ENCODE results near the gene LONRF3.
"Not testable (repeated sequence)": the region's sequence is repeated elsewhere in the genome, so short reads cannot be mapped to it uniquely, and the experiment has no call there.

Gene LONRF3

DNA sequence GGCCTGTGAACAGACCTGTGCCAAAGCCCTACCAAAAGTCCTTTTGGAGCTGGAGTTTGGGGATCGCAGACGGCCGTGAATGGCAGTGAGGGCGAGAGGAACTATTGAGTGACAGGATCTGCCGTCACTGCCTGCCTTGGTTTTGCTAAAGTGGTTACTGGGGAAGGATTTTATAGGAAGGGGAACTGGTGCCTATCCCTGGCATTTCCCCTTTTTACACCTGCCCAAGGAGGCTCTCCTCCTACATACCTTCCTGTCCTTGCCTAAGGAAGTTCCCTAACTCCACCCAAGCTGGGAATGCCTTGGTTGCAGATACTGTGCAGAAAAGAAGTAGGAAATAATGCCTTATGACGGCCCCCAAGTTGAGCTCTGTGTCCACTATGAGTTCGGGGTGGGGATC lies 14.5 kb downstream of the LONRF3 start:
- no peak for DNase-seq (ENCODE audit: low spot score)

- DNase-seq (ENCODE audit: low spot score), result no peak
These were observed 15.5 kb downstream of the LONRF3 start for GRCh38 chrX:118989886-118990285.

GRCh38 chrX:118990512-118991227 lies 16.3 kb downstream of the LONRF3 start:
- DNase-seq (ENCODE audit: low spot score), result no peak

- not testable (repeated sequence) for DNase-seq (ENCODE audit: low spot score)
These were observed 18.2 kb downstream of the LONRF3 start for GRCh38 chrX:118992441-118993121.

GRCh38 chrX:119003462-119003861 lies 29.0 kb downstream of the LONRF3 start:
- no peak for DNase-seq (ENCODE audit: low spot score)

GRCh38 chrX:119004920-119005524 lies 30.6 kb downstream of the LONRF3 start:
- DNase-seq (ENCODE audit: low spot score), result peak; percentile 19

DNA sequence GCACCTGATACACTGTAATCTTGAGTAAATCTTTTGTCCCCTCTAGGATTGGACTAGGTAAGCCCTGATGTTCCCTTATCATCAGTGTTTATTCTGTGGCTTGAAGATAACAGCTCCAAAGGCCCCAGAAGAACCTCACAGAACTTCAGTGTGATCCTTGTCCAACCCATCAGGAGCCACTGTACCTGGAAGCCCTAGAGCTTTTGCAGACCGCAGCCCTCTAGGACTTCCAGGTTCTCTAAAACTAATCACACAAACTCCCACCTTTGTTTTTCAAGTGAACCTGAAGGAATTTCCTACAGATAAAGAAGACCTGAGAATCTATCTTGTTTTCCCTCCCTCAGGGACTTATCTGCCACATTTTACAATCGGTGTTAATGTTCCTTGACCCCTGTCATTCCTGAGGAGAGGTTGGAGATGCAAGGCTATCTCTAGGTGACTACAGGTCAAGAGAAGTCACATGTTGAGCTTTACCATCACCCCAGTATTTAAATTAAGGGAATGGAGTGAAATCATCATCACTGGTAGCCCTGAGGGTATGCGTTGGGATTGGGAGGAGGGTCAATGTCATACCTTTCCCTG lies 32.9 kb downstream of the LONRF3 start:
- no peak for DNase-seq (ENCODE audit: low spot score)

GRCh38 chrX:119008110-119008744 lies 33.8 kb downstream of the LONRF3 start:
- no peak for DNase-seq (ENCODE audit: low spot score)

DNA sequence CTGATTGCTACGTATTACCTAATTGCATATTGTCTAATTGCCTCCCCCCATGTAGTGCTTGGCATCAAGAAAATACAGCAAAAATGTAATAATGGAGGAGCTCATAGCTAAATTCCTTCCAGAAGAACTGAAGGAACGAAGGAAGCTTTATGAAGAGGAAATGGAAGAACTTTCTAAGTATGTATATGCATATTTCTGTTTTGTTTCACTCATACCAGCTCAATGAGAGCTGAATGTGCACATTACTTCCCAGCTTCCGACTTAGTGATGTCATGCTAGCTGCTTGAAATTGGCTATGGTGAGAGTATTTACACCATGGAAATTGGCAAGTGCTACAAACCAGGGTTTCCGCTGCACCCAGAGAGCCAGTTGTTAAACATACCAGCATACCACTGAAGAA lies 34.7 kb downstream of the LONRF3 start:
- no peak for DNase-seq (ENCODE audit: low spot score)

DNA sequence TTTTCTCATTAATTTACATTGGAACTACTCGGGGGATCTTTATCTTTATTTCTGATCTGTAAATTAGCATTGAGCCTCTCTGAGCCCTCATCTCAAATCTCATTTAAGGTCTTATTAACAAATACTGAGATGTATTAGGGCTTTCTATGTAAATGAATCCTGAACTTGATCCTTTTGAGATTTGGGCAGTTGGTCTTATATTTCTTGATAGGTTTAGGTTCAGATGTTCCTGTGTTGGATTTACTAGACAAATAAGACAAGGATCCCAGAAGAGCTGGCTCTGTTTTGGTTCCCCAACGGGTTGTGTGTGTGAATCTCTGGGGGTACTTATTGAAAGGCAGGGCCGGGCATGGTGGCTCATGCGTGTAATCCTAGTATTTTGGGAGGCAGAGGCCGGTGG lies 36.1 kb downstream of the LONRF3 start:
- DNase-seq (ENCODE audit: low spot score), result no peak

DNA sequence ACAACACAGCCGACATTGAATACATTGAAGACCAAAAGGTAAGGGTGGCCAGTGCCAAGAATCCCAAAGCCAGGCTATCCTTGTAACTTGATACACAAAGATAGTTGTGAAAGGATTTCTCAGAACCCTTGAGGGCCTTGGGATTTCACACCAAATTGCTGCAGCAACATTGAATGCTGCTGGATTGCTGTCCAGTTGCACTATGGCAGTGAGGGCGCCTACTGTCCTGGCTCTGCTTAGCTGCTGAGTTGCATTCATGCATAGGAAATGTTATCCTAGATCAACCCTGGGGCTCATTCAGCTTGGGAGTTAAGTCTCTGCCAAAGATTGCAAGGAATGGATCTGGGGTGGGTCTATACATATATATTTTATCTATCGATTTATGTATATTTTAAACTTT lies 38.7 kb downstream of the LONRF3 start:
- no peak for DNase-seq (ENCODE audit: low spot score)

GRCh38 chrX:119015407-119016237 lies 41.2 kb downstream of the LONRF3 start:
- no peak for DNase-seq (ENCODE audit: low spot score)

DNA sequence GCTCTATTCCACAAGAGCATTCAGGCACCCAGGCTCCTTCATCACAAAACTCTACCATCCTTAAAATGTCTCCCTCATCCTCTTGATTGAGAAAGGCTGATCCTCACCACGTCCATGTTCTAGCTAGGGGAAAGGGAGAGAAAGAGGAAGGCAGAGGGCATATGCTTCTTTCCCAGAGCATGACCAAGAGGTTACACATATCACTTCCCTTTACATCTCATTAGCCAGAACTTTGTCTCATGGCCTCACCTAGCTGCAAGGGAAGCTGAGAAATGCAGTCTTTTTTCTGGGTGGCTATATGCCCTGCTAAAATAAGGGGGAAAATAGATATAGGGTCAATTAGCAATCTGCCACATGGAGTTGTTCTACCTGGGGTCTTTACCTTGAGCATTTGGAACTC lies 42.7 kb downstream of the LONRF3 start:
- DNase-seq (ENCODE audit: low spot score), result no peak

- DNase-seq (ENCODE audit: low spot score), result no peak
These were observed 51.5 kb downstream of the LONRF3 start for GRCh38 chrX:119025900-119026299.

DNA sequence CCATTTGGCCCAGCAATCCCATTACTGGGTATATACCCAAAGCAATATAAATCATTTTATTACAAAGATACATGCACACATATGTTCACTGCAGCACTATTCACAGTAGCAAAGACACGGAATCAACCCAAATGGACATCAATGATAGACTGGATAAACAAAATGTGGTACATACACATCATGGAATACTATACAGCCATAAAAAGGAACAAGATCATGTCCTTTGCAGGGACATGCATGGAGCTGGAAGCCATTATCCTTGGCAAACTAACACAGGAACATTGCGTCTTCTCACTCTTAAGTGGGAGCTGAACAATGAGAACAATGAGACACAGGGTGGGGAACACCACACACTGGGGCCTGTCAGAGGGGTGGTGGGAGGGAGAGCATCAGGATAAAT lies 51.9 kb downstream of the LONRF3 start:
- not testable (repeated sequence) for DNase-seq (ENCODE audit: low spot score)

- DNase-seq (ENCODE audit: low spot score), result not testable (repeated sequence)
These were observed 53.7 kb downstream of the LONRF3 start for GRCh38 chrX:119027960-119028732.

DNA sequence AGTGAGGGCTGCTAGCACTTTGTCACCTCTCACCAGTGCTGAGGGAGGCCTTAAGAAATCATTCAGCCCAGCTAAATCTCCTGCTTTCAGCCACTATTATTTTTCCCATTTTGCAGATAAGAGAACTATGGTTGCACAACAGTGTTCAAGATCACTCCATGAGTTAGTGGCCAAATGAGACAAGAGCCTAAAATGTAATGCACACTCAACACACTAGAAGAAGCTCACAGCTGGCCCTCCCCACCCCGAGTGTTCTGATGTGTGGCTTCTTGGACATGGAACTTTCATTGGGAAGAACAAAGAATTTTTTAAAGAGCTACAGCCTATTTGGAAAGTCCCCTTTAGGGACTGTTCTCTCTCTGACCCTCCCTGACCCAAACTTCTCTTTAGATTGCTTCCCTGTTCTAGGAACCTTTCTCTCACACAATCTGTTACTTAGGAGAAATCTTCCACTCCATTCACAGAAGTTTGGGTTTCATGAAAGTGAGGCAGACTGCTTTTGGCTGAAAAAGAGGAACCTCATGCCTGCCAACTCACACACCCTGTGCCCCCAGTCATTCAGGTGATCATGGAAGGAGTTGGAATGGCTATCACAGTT lies 54.4 kb downstream of the LONRF3 start:
- DNase-seq (ENCODE audit: low spot score), result no peak

- not testable (repeated sequence) for DNase-seq (ENCODE audit: low spot score)
These were observed 55.2 kb downstream of the LONRF3 start for GRCh38 chrX:119029656-119030055.

- DNase-seq (ENCODE audit: low spot score), result no peak
These were observed 56.6 kb downstream of the LONRF3 start for GRCh38 chrX:119030990-119031389.
